ENCODE data around the gene POLH. TPM values are rescaled to one million over a fixed set of nuclear protein-coding genes. Genes with fewer than 3 reads are reported as not detected.
A peak's percentile ranks its signal among the peaks of the same experiment; 100 is the strongest.
"Not testable (repeated sequence)": the region's sequence is repeated elsewhere in the genome, so short reads cannot be mapped to it uniquely, and the experiment has no call there.

POLH gene
- total RNA-seq, 2 donors from 2014 or later: 5.5 to 6.2 TPM

DNA sequence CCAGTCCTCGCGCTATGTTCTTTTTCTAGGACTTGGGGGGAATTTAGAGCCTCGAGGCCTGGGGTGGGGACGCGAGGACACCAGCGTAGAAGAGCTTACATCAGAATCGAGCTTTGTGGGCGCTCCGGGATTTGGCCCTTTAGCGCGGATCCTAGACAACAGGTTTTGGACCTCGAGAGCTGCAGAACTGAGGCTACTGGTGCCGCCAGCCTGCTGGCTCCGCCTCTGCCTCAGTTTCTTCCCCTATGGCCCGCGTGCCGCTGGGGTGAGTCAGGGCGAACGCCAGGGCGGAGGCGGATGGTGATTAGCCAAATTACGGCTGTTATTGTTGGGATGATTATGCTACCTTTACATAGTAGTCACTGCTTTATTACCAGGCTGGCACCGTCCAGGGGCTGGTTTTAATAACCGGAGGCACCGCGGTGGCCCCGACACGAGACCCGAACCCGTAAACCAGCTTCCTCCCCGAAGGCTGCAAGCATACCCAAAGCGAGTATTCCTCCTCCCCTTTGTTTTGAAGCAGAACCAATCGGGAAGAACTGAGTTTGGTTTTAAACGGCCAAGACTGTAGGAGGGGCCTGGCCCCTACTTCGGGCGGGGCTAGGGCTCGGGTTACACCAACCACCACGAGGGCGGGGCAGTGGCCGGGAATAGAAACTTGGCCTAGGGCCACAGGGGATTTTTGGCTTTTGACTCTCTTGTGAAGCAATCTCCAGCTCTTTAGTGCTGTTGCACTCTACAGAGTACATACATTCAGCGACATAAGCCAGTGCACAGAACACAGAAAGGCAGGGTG, 53.7 kb downstream of the POLH start:
- DNase-seq (ENCODE audit: low spot score): peak; percentile 98
- peaks cover 13% of the 10 kb centered on the region for H3K36me3 ChIP-seq
- TF ChIP-seq, protein P1, sequence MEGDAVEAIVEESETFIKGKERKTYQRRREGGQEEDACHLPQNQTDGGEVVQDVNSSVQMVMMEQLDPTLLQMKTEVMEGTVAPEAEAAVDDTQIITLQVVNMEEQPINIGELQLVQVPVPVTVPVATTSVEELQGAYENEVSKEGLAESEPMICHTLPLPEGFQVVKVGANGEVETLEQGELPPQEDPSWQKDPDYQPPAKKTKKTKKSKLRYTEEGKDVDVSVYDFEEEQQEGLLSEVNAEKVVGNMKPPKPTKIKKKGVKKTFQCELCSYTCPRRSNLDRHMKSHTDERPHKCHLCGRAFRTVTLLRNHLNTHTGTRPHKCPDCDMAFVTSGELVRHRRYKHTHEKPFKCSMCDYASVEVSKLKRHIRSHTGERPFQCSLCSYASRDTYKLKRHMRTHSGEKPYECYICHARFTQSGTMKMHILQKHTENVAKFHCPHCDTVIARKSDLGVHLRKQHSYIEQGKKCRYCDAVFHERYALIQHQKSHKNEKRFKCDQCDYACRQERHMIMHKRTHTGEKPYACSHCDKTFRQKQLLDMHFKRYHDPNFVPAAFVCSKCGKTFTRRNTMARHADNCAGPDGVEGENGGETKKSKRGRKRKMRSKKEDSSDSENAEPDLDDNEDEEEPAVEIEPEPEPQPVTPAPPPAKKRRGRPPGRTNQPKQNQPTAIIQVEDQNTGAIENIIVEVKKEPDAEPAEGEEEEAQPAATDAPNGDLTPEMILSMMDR (IDR thresholded peaks at IDR 0.05): no peak
- no peaks in the 10 kb centered on the region for H3K27me3 ChIP-seq
- no peaks in the 10 kb centered on the region for H3K9me3 ChIP-seq
- peak overlapping the region; percentile 91 to 99 for H3K4me3 ChIP-seq
- peak overlapping the region; percentile 98 for H3K27ac ChIP-seq
- peaks cover 0 to 30% of the 10 kb centered on the region in 2 donors for H3K4me1 ChIP-seq

DNA sequence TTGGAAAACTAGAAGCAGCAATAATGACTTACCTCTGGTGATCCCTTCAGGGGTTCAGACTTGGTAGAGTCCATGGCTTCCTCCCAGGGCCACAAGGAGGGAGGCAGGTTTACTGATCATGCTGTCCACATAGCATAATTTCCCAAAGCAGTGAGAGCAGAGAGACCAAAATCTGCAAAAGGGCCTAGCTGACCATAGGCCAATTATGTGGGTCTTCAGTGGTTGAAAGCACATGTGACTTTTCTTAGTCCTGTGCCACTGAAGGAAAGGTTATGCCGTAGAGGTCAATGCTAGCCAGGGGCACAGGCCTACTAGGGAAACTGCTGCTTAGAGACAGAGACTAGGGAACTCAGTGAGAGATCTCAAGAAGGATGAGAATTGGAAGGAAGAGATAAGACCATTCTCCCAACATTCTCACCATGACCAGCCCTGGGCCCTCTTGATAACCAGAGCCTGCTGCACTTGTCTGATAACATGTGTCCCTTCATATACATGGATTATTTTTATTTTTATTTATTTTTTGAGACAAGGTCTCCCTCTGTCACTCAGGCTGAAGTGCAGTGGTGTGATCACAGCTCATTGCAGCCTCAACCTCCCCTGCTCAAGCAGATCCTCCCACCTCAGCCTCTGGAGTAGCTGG, 55.1 kb downstream of the POLH start:
- TF ChIP-seq, protein P1 (IDR thresholded peaks at IDR 0.05): no peak
- peaks cover 0 to 35% of the 10 kb centered on the region in 2 donors for H3K4me1 ChIP-seq
- H3K36me3 ChIP-seq: no peaks in the 10 kb centered on the region
- no peaks in the 10 kb centered on the region for H3K27me3 ChIP-seq
- H3K9me3 ChIP-seq: no peaks in the 10 kb centered on the region
- H3K4me3 ChIP-seq: no peak overlapping the region
- DNase-seq (ENCODE audit: low spot score): no peak
- H3K27ac ChIP-seq: peak overlapping the region; percentile 98

DNA sequence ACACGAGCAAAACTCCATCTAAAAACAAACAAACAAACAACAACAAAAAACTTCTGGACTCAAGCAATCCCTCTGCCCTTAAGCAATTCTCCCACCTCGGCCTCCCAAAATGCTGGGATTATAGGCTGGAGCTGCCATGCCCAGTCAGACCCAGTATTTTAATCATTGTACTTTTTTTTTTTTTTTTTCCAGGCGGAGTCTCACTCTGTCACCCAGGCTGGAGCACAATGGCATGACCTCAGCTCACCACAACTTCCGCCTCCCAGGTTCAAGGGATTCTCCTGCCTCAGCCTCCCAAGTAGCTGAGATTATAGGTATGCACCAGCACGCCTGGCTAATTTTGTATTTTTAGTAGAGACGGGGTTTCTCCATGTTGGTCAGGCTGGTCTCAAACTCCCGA, 57.0 kb downstream of the POLH start:
- H3K36me3 ChIP-seq; DNase-seq (ENCODE audit: low spot score); H3K9me3 ChIP-seq; H3K27me3 ChIP-seq; H3K4me3 ChIP-seq; H3K27ac ChIP-seq: not testable (repeated sequence)
- peaks cover 0 to 34% of the 10 kb centered on the region in 2 donors for H3K4me1 ChIP-seq

GRCh38 chr6:43634702-43635303, 58.8 kb downstream of the POLH start:
- no peaks in the 10 kb centered on the region for H3K27me3 ChIP-seq
- peak overlapping the region; percentile 89 to 91 for H3K27ac ChIP-seq
- DNase-seq (ENCODE audit: low spot score): no peak
- H3K36me3 ChIP-seq: peaks cover 9% of the 10 kb centered on the region
- no peaks in the 10 kb centered on the region for H3K9me3 ChIP-seq
- TF ChIP-seq, protein P1 (IDR thresholded peaks at IDR 0.05): no peak
- peaks cover 0 to 49% of the 10 kb centered on the region in 2 donors for H3K4me1 ChIP-seq
- H3K4me3 ChIP-seq: no peak overlapping the region

- peak within 1 kb of the TSS; percentile 89 to 91 for H3K27ac ChIP-seq
- peaks cover 0 to 47% of the 10 kb centered on the region in 2 donors for H3K4me1 ChIP-seq
- TF ChIP-seq, protein P1 (IDR thresholded peaks at IDR 0.05): peak in 1 of 2 donors; percentile 27
These were observed 59.7 kb downstream of the POLH start, which contains the start of gene MAD2L1BP for GRCh38 chr6:43635387-43636307. MAD2L1BP (plus strand) TSS chr6:43635840; CDS start chr6:43635876, 36 bp downstream.

More at GRCh38 chr6:43635387-43636307, 59.7 kb downstream of the POLH start, which contains the start of gene MAD2L1BP:
- no peaks in the 10 kb centered on the region for H3K27me3 ChIP-seq
- no peaks in the 10 kb centered on the region for H3K9me3 ChIP-seq
- peak; percentile 82 for DNase-seq (ENCODE audit: low spot score)
- H3K36me3 ChIP-seq: peaks cover 17% of the 10 kb centered on the region
- H3K4me3 ChIP-seq: peak within 1 kb of the TSS; percentile 75 to 86
